CD4-positive, alpha-beta T cell (primary cell): ENCODE results near the gene PGM1. TPM values are rescaled to one million over a fixed set of nuclear protein-coding genes. Genes with fewer than 3 reads are reported as not detected.

ENCODE experiments used
- ATAC-seq: fragments of 200-7000 bp; cut with Tn5 transposase; one replicate; pipeline ENCODE4 v1.10.0; 2022; ENCODE audit warnings: mild to moderate bottlenecking; ENCODE audit not compliant: poor library complexity
- CTCF ChIA-PET: fragments of 350-600 bp; sonication (Branson Sonifier 250); formaldehyde crosslinking; loops from one replicate; lab custom pipeline; 2021; ENCODE audit warnings: antibody characterized with exemption, inconsistent platforms; lab: Charles Lee
- POLR2A ChIA-PET: fragments of 350-600 bp; sonication (Branson Sonifier 250); formaldehyde crosslinking; loops from one replicate; lab custom pipeline; 2021; ENCODE audit warnings: antibody characterized with exemption, inconsistent platforms; lab: Charles Lee
- DNase-seq, 14 experiments: peaks; one replicate each; pipeline ENCODE4 v3.0.0-alpha.2; 2013 to 2020; ENCODE audit warnings: mixed read lengths in 2 of 14
- H3K27ac ChIP-seq, 2 donors: one replicate each; pipeline versions ENCODE4 v1.5.1 to v1.7.0; 2013; ENCODE audit warnings: low read length in 2 of 2, low read depth in 1 of 2, mild to moderate bottlenecking in 1 of 2
- H3K27me3 ChIP-seq, 2 experiments: 1 replicate in 1 of 2; 2 replicates in 1 of 2; pipeline versions ENCODE4 v1.6.1 to v1.7.0; 2013; ENCODE audit warnings: low read length in 2 of 2, control low read depth in 1 of 2, mild to moderate bottlenecking in 1 of 2, moderate library complexity in 1 of 2; ENCODE audit not compliant: insufficient read depth in 2 of 2, control insufficient read depth in 1 of 2
- H3K36me3 ChIP-seq: one replicate; pipeline ENCODE4 v1.6.1; 2013; ENCODE audit warnings: low read length, control low read depth; ENCODE audit not compliant: insufficient read depth
- H3K4me1 ChIP-seq: one replicate; pipeline ENCODE4 v1.6.1; 2013; ENCODE audit warnings: low read length, control low read depth; ENCODE audit not compliant: insufficient read depth
- H3K4me3 ChIP-seq: one replicate; pipeline ENCODE4 v1.5.1; 2013; ENCODE audit warnings: mild to moderate bottlenecking, low read length, moderate library complexity
- H3K9me3 ChIP-seq, 2 experiments: 1 replicate in 1 of 2; 2 replicates in 1 of 2; pipeline versions ENCODE4 v1.6.1 to v1.7.0; 2013; ENCODE audit warnings: low read length in 2 of 2, mild to moderate bottlenecking in 2 of 2, control low read depth in 1 of 2, moderate library complexity in 1 of 2; ENCODE audit not compliant: control insufficient read depth in 1 of 2, insufficient read depth in 1 of 2
- H3K27ac Mint-ChIP-seq: one replicate; pipeline ENCODE4 v1.8.0; 2020; ENCODE audit warnings: mixed read lengths
- H3K27me3 Mint-ChIP-seq: one replicate; pipeline ENCODE4 v1.8.0; 2021; ENCODE audit warnings: mixed read lengths
- H3K36me3 Mint-ChIP-seq: one replicate; pipeline ENCODE4 v1.8.0; 2021; ENCODE audit warnings: low read depth, mixed read lengths
- H3K4me1 Mint-ChIP-seq: one replicate; pipeline ENCODE4 v1.8.0; 2021; ENCODE audit warnings: low read depth, mixed read lengths
- H3K4me3 Mint-ChIP-seq: one replicate; pipeline ENCODE4 v1.8.0; 2020; ENCODE audit warnings: mild to moderate bottlenecking, mixed read lengths
- H3K9me3 Mint-ChIP-seq: one replicate; pipeline ENCODE4 v1.8.0; 2020; ENCODE audit warnings: mixed read lengths
- CTCF ChIP-seq: fragments of 200-600 bp; IDR thresholded peaks from one replicate; pipeline ENCODE4 v1.8.0; 2022; ENCODE audit warnings: antibody characterized with exemption, mild to moderate bottlenecking
- intact Hi-C, 2 experiments: fragments of 100-400 bp; cut with DNase I in 1 of 2; cut with micrococcal nuclease in 1 of 2; formaldehyde crosslinking; loops; one replicate each; pipeline versions ENCODE4 v1.15.1 to v1.9.0; 2023 to 2025; cut with DNase I, micrococcal nuclease
- total RNA-seq, 174 experiments: library from RNA in 2 of 174; stranded (reverse) in 2 of 174; gene quantifications; one replicate each; pipeline ENCODE4 v1.2.3 and lab custom pipeline; 2021 to 2026

The PGM1 gene
- total RNA-seq, 2 experiments from 2014 or later = 5.4 to 5.6 TPM

- ATAC-seq = no peak
- H3K9me3 Mint-ChIP-seq = peaks cover 9% of the 10 kb centered on the region
These were observed 70.7 kb downstream of the PGM1 start for GRCh38 chr1:63663873-63664272.

GRCh38 chr1:63664742-63665141 is 71.5 kb downstream of the PGM1 start:
- POLR2A ChIA-PET = no interaction called here
- DNase-seq = no peak

More at GRCh38 chr1:63663873-63664272, 70.7 kb downstream of the PGM1 start:
- H3K4me3 ChIP-seq = no peak overlapping the region
- no peaks in the 10 kb centered on the region for H3K27me3 ChIP-seq
- Mint-ChIP-seq H3K4me1 (no peaks in the 10 kb centered on the region), H3K27ac (no peak overlapping the region), H3K27me3 (no peaks in the 10 kb centered on the region), H3K36me3 (peaks cover 32% of the 10 kb centered on the region), H3K4me3 (no peak overlapping the region)
- no peak overlapping the region for H3K27ac ChIP-seq
- H3K4me1 ChIP-seq = peaks cover 6% of the 10 kb centered on the region
- intact Hi-C loops = no loop called here
- POLR2A ChIA-PET = no interaction called here
- H3K9me3 ChIP-seq = peaks cover 0 to 7% of the 10 kb centered on the region in 2 experiments
- no peak for TF ChIP-seq CTCF
- DNase-seq = no peak
- peaks cover 5% of the 10 kb centered on the region for H3K36me3 ChIP-seq
- CTCF ChIA-PET = no interaction called here

GRCh38 chr1:63665410-63665809 is 72.2 kb downstream of the PGM1 start:
- no peaks in the 10 kb centered on the region for H3K27me3 ChIP-seq
- H3K9me3 Mint-ChIP-seq = peaks cover 9% of the 10 kb centered on the region
- no peak overlapping the region for H3K27ac ChIP-seq
- H3K9me3 ChIP-seq = peaks cover 0 to 7% of the 10 kb centered on the region in 2 experiments
- TF ChIP-seq CTCF = no peak
- no peak for ATAC-seq
- ChIA-PET POLR2A (no interaction called here), CTCF (interaction anchor here (0.7 kb wide), 1 partner anchor 1054 kb away, joined by 3 read pairs; no protein-coding TSS in a partner anchor)
- H3K4me3 ChIP-seq = no peak overlapping the region
- H3K36me3 ChIP-seq = no peaks in the 10 kb centered on the region
- no peak overlapping the region for H3K27ac Mint-ChIP-seq
- H3K4me3 Mint-ChIP-seq = no peak overlapping the region
- H3K27me3 Mint-ChIP-seq = no peaks in the 10 kb centered on the region
- DNase-seq = no peak
- intact Hi-C loops = no loop called here
- H3K4me1 Mint-ChIP-seq = no peaks in the 10 kb centered on the region
- H3K4me1 ChIP-seq = no peaks in the 10 kb centered on the region
- peaks cover 17% of the 10 kb centered on the region for H3K36me3 Mint-ChIP-seq

More at GRCh38 chr1:63664742-63665141, 71.5 kb downstream of the PGM1 start:
- CTCF ChIA-PET = interaction anchor here (0.7 kb wide), 1 partner anchor 1054 kb away, joined by 3 read pairs; no protein-coding TSS in a partner anchor
- peaks cover 9% of the 10 kb centered on the region for H3K9me3 Mint-ChIP-seq
- Histone ChIP-seq H3K4me1 (peaks cover 2% of the 10 kb centered on the region), H3K27me3 (no peaks in the 10 kb centered on the region), H3K36me3 (peaks cover 2% of the 10 kb centered on the region), H3K4me3 (no peak overlapping the region), H3K9me3 (peaks cover 0 to 7% of the 10 kb centered on the region in 2 experiments), H3K27ac (no peak overlapping the region)
- H3K4me3 Mint-ChIP-seq = no peak overlapping the region
- intact Hi-C loops = no loop called here
- H3K36me3 Mint-ChIP-seq = peaks cover 24% of the 10 kb centered on the region
- ATAC-seq = no peak
- no peak for TF ChIP-seq CTCF
- H3K27ac Mint-ChIP-seq = no peak overlapping the region
- no peaks in the 10 kb centered on the region for H3K27me3 Mint-ChIP-seq
- no peaks in the 10 kb centered on the region for H3K4me1 Mint-ChIP-seq
